ENCODE data around the gene MYO1G.

Gene MYO1G

GRCh38 chr7:44914992-44915607, 63.7 kb downstream of the MYO1G start:
- Mint-ChIP-seq H3K36me3 (no peaks in the 10 kb centered on the region), H3K27ac (peak overlapping the region; percentile 83), H3K9me3 (no peaks in the 10 kb centered on the region), H3K4me1 (peaks cover 12% of the 10 kb centered on the region), H3K27me3 (no peaks in the 10 kb centered on the region), H3K4me3 (peak overlapping the region; percentile 56)

DNA sequence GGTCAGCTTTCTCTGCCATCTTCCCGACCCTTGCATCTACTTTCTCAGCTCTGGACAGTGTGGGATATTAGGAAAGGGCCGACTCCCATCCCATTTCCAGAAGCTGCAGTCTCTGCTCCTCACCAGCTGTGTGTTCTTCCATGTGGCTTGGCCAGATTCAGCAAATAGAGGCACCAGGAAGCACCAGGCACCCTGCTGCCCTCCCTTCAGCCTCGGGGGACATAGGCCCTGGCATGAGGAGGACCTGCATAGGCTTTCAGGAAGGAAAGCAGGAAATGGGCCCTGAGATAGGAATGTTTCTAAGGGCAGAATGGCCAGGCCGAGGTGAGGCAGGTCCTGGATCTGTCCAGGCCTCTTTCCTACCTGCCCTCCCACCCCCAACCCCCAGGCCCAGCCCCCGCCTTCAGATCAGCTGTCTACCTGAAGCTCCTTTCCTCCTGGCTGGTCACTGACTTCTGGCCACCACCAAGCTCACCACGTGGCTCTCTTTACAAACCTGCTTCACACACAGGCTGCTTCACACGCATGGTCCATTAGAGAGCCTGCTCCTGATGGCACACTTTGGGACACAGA, 66.0 kb downstream of the MYO1G start:
- H3K27me3 Mint-ChIP-seq: peaks cover 1% of the 10 kb centered on the region
- no peaks in the 10 kb centered on the region for H3K36me3 Mint-ChIP-seq
- H3K4me1 Mint-ChIP-seq: peaks cover 12% of the 10 kb centered on the region
- no peak overlapping the region for H3K4me3 Mint-ChIP-seq
- H3K9me3 Mint-ChIP-seq: no peaks in the 10 kb centered on the region
- peak overlapping the region; percentile 46 for H3K27ac Mint-ChIP-seq

All from activated naive CD4-positive, alpha-beta T cell treated with anti-CD3 and anti-CD28 coated beads, Interleukin-2, amount 50 U/mL, for 24 hours (primary cell).